ENCODE data around the gene LRRC41.
"Not testable (repeated sequence)": the region's sequence is repeated elsewhere in the genome, so short reads cannot be mapped to it uniquely, and the experiment has no call there.

DNA sequence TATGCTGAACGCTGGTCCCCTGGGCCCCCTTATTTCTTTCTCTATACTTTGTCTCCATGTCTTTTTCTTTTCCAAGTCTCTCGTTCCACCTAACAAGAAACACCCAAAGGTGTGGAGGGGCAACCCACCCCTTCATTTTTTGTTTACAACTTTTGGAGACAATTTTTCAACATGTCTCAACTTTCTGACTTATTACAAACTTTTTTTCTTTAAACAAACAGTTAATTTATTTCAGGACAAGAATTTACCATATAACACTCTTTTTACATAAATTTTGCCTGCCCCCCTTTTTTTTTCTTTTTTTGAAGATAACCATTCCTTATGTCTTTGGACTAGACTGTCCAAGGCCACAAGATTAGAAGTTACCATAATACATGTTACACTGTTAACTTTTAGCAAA, 27.0 kb upstream of the LRRC41 start:
- TF ChIP-seq CTCF (IDR thresholded peaks at IDR 0.05; ENCODE audit: low read depth, low read length, missing input control); JUND (IDR thresholded peaks at IDR 0.05); RAD21 (IDR thresholded peaks at IDR 0.05): not testable (repeated sequence)
- TF ChIP-seq, protein P1, sequence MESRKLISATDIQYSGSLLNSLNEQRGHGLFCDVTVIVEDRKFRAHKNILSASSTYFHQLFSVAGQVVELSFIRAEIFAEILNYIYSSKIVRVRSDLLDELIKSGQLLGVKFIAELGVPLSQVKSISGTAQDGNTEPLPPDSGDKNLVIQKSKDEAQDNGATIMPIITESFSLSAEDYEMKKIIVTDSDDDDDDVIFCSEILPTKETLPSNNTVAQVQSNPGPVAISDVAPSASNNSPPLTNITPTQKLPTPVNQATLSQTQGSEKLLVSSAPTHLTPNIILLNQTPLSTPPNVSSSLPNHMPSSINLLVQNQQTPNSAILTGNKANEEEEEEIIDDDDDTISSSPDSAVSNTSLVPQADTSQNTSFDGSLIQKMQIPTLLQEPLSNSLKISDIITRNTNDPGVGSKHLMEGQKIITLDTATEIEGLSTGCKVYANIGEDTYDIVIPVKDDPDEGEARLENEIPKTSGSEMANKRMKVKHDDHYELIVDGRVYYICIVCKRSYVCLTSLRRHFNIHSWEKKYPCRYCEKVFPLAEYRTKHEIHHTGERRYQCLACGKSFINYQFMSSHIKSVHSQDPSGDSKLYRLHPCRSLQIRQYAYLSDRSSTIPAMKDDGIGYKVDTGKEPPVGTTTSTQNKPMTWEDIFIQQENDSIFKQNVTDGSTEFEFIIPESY (IDR thresholded peaks at IDR 0.05), result not testable (repeated sequence)
- TF ChIP-seq, protein P2, sequence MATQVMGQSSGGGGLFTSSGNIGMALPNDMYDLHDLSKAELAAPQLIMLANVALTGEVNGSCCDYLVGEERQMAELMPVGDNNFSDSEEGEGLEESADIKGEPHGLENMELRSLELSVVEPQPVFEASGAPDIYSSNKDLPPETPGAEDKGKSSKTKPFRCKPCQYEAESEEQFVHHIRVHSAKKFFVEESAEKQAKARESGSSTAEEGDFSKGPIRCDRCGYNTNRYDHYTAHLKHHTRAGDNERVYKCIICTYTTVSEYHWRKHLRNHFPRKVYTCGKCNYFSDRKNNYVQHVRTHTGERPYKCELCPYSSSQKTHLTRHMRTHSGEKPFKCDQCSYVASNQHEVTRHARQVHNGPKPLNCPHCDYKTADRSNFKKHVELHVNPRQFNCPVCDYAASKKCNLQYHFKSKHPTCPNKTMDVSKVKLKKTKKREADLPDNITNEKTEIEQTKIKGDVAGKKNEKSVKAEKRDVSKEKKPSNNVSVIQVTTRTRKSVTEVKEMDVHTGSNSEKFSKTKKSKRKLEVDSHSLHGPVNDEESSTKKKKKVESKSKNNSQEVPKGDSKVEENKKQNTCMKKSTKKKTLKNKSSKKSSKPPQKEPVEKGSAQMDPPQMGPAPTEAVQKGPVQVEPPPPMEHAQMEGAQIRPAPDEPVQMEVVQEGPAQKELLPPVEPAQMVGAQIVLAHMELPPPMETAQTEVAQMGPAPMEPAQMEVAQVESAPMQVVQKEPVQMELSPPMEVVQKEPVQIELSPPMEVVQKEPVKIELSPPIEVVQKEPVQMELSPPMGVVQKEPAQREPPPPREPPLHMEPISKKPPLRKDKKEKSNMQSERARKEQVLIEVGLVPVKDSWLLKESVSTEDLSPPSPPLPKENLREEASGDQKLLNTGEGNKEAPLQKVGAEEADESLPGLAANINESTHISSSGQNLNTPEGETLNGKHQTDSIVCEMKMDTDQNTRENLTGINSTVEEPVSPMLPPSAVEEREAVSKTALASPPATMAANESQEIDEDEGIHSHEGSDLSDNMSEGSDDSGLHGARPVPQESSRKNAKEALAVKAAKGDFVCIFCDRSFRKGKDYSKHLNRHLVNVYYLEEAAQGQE (IDR thresholded peaks at IDR 0.05), result not testable (repeated sequence)

Measured in liver (tissue), 3 donors.